ENCODE data around the gene TM4SF20.
A peak's percentile ranks its signal among the peaks of the same experiment; 100 is the strongest.
"Not testable (repeated sequence)": the region's sequence is repeated elsewhere in the genome, so short reads cannot be mapped to it uniquely, and the experiment has no call there.

Gene TM4SF20

GRCh38 chr2:227397562-227397961, 18.5 kb upstream of the TM4SF20 start:
- no peak for DNase-seq

- DNase-seq = no peak
Measured at GRCh38 chr2:227395556-227395955, 16.4 kb upstream of the TM4SF20 start.

- DNase-seq = no peak
Measured at GRCh38 chr2:227394401-227394800, 15.3 kb upstream of the TM4SF20 start.

- DNase-seq = no peak
Measured at GRCh38 chr2:227390468-227391256, 11.6 kb upstream of the TM4SF20 start.

GRCh38 chr2:227389661-227390060, 10.6 kb upstream of the TM4SF20 start:
- no peak for DNase-seq

- no peak for DNase-seq
Measured at GRCh38 chr2:227389231-227389630, 10.1 kb upstream of the TM4SF20 start.

- DNase-seq = no peak
Measured at GRCh38 chr2:227388537-227389011, 9.5 kb upstream of the TM4SF20 start.

GRCh38 chr2:227387583-227387982, 8.5 kb upstream of the TM4SF20 start, which contains the start of gene SCYGR1:
TSS of gene SCYGR1 (minus strand) at chr2:227387949. CDS start at chr2:227387949, 0 bp downstream.
- DNase-seq = not testable (repeated sequence)

GRCh38 chr2:227386630-227387029, 7.5 kb upstream of the TM4SF20 start:
- no peak for DNase-seq

- no peak for DNase-seq
Measured at GRCh38 chr2:227383686-227384085, 4.6 kb upstream of the TM4SF20 start.

- DNase-seq = not testable (repeated sequence)
Measured at GRCh38 chr2:227382241-227382835, 3.2 kb upstream of the TM4SF20 start.

GRCh38 chr2:227378371-227378782, 729 bp downstream of the TM4SF20 start:
- no peak for DNase-seq

- no peak for DNase-seq
Measured at GRCh38 chr2:227377467-227378351, 1.4 kb downstream of the TM4SF20 start.

GRCh38 chr2:227376656-227377396, 2.3 kb downstream of the TM4SF20 start:
- DNase-seq = no peak

- DNase-seq = peak; percentile 23 to 25
Measured at GRCh38 chr2:227374158-227374557, 4.9 kb downstream of the TM4SF20 start.

GRCh38 chr2:227373389-227373788, 5.7 kb downstream of the TM4SF20 start:
- no peak for DNase-seq

- DNase-seq = no peak
Measured at GRCh38 chr2:227370791-227371312, 8.3 kb downstream of the TM4SF20 start.

GRCh38 chr2:227370092-227370491, 9.0 kb downstream of the TM4SF20 start:
- DNase-seq = no peak

GRCh38 chr2:227368574-227368973, 10.5 kb downstream of the TM4SF20 start:
- DNase-seq = no peak

- no peak for DNase-seq
Measured at GRCh38 chr2:227367427-227367795, 11.7 kb downstream of the TM4SF20 start.

GRCh38 chr2:227366769-227367426, 12.2 kb downstream of the TM4SF20 start:
- no peak for DNase-seq

- no peak for DNase-seq
Measured at GRCh38 chr2:227365833-227366232, 13.3 kb downstream of the TM4SF20 start.
